ENCODE data around the gene NF2. TPM values are rescaled to one million over a fixed set of nuclear protein-coding genes. Genes with fewer than 3 reads are reported as not detected.

The NF2 gene
- total RNA-seq, 1 experiment from 2014 or later = 50.9 TPM

DNA sequence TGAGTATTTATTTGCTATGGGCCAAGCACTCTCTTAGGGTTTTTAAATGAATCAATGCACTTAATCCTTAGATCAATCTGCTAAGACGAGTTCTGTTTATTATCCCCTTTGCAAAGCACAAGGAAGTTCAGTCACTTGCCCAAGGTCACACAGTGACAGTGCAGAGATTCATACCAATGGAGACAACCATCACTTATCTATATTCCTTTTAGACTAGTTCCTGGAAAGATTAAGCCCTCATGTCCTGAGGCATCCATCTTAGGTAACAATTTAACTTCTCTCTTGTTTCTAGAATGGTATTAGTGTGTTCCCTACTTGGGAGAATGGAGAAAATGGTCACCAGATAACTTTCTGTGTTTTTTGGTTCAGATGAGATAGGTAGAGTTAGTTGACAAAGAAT, 28.3 kb downstream of the NF2 start:
- Histone ChIP-seq H4K20me1 (ENCODE audit: control insufficient read depth, insufficient read depth, insufficient read length) (no peaks in the 10 kb centered on the region), H3K4me2 (ENCODE audit: insufficient read depth, insufficient read length, low read length) (no peak overlapping the region), H2BK20ac (ENCODE audit: low read depth, low read length, poor library complexity, severe bottlenecking) (no peak overlapping the region), H2AK5ac (ENCODE audit: insufficient read length, low read length) (no peak overlapping the region), H2BK120ac (ENCODE audit: low read depth, low read length, poor library complexity, severe bottlenecking) (no peak overlapping the region), H4K91ac (ENCODE audit: insufficient read length, low read depth, low read length) (no peak overlapping the region), H3K18ac (ENCODE audit: insufficient read length, low read depth, low read length) (no peak overlapping the region), H2AFZ (ENCODE audit: low read length) (no peak overlapping the region), H3K23ac (ENCODE audit: insufficient read length, low read depth, low read length) (no peak overlapping the region), H4K8ac (replicated peaks; ENCODE audit: insufficient read length, low read depth, low read length) (no peak overlapping the region), H3K23me2 (ENCODE audit: insufficient read length, low read depth, low read length, poor library complexity, severe bottlenecking) (no peaks in the 10 kb centered on the region), H3K4me1 (ENCODE audit: insufficient read depth, low read length) (no peaks in the 10 kb centered on the region; the same call in 1 of the 2 replicates), H2BK15ac (ENCODE audit: low read depth, low read length) (no peak overlapping the region), H3K56ac (ENCODE audit: insufficient read length, low read depth, low read length) (no peak overlapping the region), H3K9ac (ENCODE audit: extremely low read depth, insufficient read length, low read length) (no peak overlapping the region), H4K5ac (ENCODE audit: insufficient read length, low read depth, low read length) (no peak overlapping the region), H3K79me2 (ENCODE audit: insufficient read depth, low read length) (0 out of 2 replicates have a peak, but pooled peaks cover 2% of the 10 kb centered on the region), H2BK5ac (ENCODE audit: insufficient read length, low read length) (no peak overlapping the region), H3K14ac (ENCODE audit: insufficient read depth, low read length) (no peak overlapping the region), H3K27me3 (ENCODE audit: insufficient read depth, low read length) (no peaks in the 10 kb centered on the region), H3K9me3 (ENCODE audit: control insufficient read depth, low read depth, low read length) (no peaks in the 10 kb centered on the region), H2BK12ac (ENCODE audit: insufficient read length, low read depth, low read length) (no peak overlapping the region), H3T11ph (ENCODE audit: low read length) (no peak overlapping the region), H3K4ac (ENCODE audit: low read depth, low read length) (no peak overlapping the region), H3K27ac (ENCODE audit: insufficient read length, low read depth, low read length) (no peak overlapping the region), H3K79me1 (ENCODE audit: insufficient read depth, low read depth, low read length, poor library complexity, severe bottlenecking) (no peaks in the 10 kb centered on the region)
- H3K27me3 Mint-ChIP-seq (ENCODE audit: low read depth) = no peaks in the 10 kb centered on the region
- H3K36me3 Mint-ChIP-seq (ENCODE audit: insufficient read depth in 1 of 3, low read depth in 3 of 3) = no peaks in the 10 kb centered on the region
- peaks cover 10 to 18% of the 10 kb centered on the region in 2 experiments for H3K4me1 Mint-ChIP-seq
- no peak overlapping the region for H3K4me3 Mint-ChIP-seq
- DNase-seq = no peak
- H3K27ac Mint-ChIP-seq = no peak overlapping the region
- no CpG with 5 or more reads among the region's 1 CpG for WGBS (ENCODE audit: extremely low coverage, insufficient read length, low lambda C conversion rate)
- no peak for TF ChIP-seq CTCF (conservative IDR thresholded peaks at IDR 0.05)
- no peaks in the 10 kb centered on the region for H3K9me3 Mint-ChIP-seq

Data from H9 (cell line).